Measurements from ENCODE around the gene SCAP. TPM values are rescaled to one million over a fixed set of nuclear protein-coding genes. Genes with fewer than 3 reads are reported as not detected.

The SCAP gene
- total RNA-seq, 1 donor from 2014 or later = 87.2 TPM

DNA sequence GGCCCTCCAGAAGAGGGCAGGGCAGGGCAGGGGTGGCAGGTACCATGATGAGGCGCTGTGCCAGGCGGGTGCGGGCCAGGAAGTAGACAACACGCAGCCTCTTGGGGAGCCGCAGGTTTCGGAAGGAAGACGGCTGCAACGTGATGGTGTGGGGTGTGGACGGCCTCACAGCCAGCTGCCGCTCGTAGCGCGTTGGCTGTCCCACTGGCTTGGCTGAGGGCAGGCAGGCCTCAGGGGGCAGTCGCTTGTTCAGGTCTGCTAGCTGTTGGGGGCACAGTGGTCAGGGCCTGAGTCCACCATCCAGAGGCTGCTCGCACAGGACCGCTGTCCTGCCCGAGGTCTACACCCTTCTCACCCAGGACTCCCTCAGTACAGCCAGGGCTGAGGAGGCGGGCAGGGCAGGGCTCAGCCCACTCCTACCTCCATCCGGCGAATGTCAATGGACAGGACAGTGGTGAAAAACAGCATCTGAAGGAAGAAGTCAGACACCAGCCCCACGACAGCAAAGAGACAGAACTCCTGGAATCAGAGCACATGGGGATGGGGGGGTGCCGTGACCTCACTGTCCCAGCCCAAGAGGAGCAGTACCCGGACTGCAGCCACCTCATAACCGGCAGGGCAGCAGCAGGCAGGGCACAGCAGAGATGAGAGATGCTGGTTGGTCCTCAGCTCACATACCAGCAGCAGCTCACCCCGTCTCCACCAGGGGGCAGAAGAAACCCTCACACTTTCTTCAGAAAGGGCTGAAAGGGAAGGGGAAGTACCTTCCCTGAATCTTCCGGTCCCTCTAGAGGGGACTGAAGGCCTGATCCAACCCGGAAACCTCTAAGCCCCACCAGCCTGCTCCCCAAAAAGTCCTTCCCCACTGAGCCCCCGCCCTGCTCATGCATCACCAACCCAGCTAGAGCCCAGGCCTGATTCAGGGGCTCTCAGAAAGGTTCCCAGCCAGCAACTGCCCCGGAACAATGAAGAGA is 54.9 kb downstream of the SCAP start:
- H3K9me3 Mint-ChIP-seq = no peaks in the 10 kb centered on the region
- no peaks in the 10 kb centered on the region for H3K27me3 Mint-ChIP-seq
- H3K36me3 Mint-ChIP-seq (ENCODE audit: low read depth) = peaks cover 24% of the 10 kb centered on the region
- peaks cover 13% of the 10 kb centered on the region for H3K4me1 Mint-ChIP-seq
- DNase-seq = peak; percentile 97
- peak overlapping the region; percentile 71 for H3K4me3 Mint-ChIP-seq
- H3K27ac Mint-ChIP-seq = peak overlapping the region; percentile 99
- intact Hi-C loops (cut with micrococcal nuclease) = loop anchor here (1.0 kb wide), 3 partner anchors 56 to 369 kb away; partner anchors contain the start of gene ELP6

- Mint-ChIP-seq H3K9me3 (no peaks in the 10 kb centered on the region), H3K27me3 (no peaks in the 10 kb centered on the region), H3K27ac (no peak overlapping the region), H3K4me1 (peaks cover 13% of the 10 kb centered on the region), H3K36me3 (ENCODE audit: low read depth) (peaks cover 30% of the 10 kb centered on the region), H3K4me3 (no peak overlapping the region)
- intact Hi-C loops (cut with micrococcal nuclease) = no loop called here
- DNase-seq = no peak
Measured at GRCh38 chr3:47420044-47420430, 55.7 kb downstream of the SCAP start.

DNA sequence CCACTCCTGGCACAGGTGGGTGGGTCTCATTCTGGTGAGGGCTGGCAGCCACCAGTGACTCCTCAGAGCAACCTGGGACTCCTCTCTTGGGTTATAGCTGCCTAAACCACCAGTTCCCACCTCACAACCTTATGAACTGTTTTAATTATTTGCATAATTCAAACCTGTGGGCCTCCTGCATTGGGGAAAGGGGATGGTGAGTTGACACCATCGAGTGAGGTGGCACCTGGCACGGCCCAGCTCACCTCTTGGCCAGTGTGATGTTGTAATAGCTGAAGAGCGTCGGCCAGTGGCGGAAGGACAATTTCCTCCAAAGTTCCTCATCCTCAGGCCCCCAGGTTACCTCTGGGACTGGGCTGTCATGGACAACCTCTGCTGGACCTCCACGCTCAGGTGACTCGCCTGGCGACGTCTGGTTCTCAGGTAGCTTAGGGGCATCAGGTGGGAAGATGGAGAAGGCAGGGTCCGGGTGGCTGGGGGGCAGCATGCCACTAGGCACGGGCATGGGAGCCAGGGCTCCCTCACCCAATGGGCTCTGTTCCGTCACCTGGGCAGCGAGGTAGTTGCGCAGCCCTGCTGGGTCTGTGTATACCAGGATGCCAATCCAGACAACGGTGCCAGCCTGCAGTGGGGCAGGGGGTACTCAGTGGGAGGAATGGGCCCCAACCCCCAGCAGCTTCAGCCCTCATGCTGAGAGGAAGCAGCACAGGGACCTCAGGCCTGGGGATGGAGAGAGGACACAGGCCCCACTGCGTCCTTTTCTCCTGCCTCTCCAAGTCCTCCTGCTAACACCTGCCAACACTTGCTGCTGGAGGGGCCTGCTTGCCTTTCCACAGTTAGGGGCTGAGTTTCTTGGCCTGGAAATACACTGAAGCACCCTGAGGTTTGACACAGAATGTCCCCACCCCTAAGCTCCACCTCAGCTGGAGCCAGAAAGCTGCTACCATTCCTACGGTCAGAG is 56.4 kb downstream of the SCAP start:
- no peaks in the 10 kb centered on the region for H3K9me3 Mint-ChIP-seq
- peaks cover 13% of the 10 kb centered on the region for H3K4me1 Mint-ChIP-seq
- intact Hi-C loops (cut with micrococcal nuclease) = no loop called here
- peaks cover 31% of the 10 kb centered on the region for H3K36me3 Mint-ChIP-seq (ENCODE audit: low read depth)
- no peaks in the 10 kb centered on the region for H3K27me3 Mint-ChIP-seq
- no peak for DNase-seq
- H3K4me3 Mint-ChIP-seq = no peak overlapping the region
- no peak overlapping the region for H3K27ac Mint-ChIP-seq

GRCh38 chr3:47418167-47419082 is 57.3 kb downstream of the SCAP start:
- intact Hi-C loops (cut with micrococcal nuclease) = no loop called here

GRCh38 chr3:47416041-47416440 is 59.7 kb downstream of the SCAP start:
- Mint-ChIP-seq H3K27me3 (no peaks in the 10 kb centered on the region), H3K9me3 (no peaks in the 10 kb centered on the region)

More at GRCh38 chr3:47418167-47419082, 57.3 kb downstream of the SCAP start:
- peaks cover 35% of the 10 kb centered on the region for H3K36me3 Mint-ChIP-seq (ENCODE audit: low read depth)
- DNase-seq = peak; percentile 58
- H3K27me3 Mint-ChIP-seq = no peaks in the 10 kb centered on the region
- no peaks in the 10 kb centered on the region for H3K9me3 Mint-ChIP-seq
- H3K27ac Mint-ChIP-seq = no peak overlapping the region
- H3K4me1 Mint-ChIP-seq = peaks cover 13% of the 10 kb centered on the region
- no peak overlapping the region for H3K4me3 Mint-ChIP-seq

GRCh38 chr3:47414666-47415587 is 60.8 kb downstream of the SCAP start:
- no peak for DNase-seq
- H3K4me3 Mint-ChIP-seq = no peak overlapping the region
- intact Hi-C loops (cut with micrococcal nuclease) = no loop called here
- H3K36me3 Mint-ChIP-seq (ENCODE audit: low read depth) = peaks cover 39% of the 10 kb centered on the region
- no peaks in the 10 kb centered on the region for H3K9me3 Mint-ChIP-seq
- H3K27me3 Mint-ChIP-seq = no peaks in the 10 kb centered on the region
- no peak overlapping the region for H3K27ac Mint-ChIP-seq
- H3K4me1 Mint-ChIP-seq = no peaks in the 10 kb centered on the region

More at GRCh38 chr3:47416041-47416440, 59.7 kb downstream of the SCAP start:
- intact Hi-C loops (cut with micrococcal nuclease) = no loop called here
- Mint-ChIP-seq H3K4me3 (no peak overlapping the region), H3K27ac (no peak overlapping the region), H3K4me1 (peaks cover 4% of the 10 kb centered on the region), H3K36me3 (ENCODE audit: low read depth) (peaks cover 40% of the 10 kb centered on the region)
- no peak for DNase-seq

DNA sequence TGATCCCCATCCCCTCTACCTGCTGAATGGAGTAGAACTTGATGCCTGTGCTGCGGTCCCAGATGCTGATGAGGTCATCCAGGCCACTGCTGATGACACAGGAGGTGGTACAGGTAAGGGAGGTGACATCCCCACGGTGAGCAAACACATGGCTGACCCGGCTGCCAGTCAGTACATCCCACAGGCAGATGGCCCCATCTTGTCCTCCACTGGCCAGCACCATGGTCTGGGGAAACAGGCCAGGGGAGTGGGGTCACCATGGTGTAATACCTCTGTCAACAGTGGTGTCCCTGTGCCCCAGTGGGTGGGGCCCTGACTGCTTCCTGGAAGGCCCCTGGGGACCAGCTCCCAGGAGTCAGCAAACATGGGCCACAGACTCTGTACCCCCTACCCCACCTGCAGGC is 61.6 kb downstream of the SCAP start:
- DNase-seq = no peak
- Mint-ChIP-seq H3K4me1 (no peaks in the 10 kb centered on the region), H3K36me3 (ENCODE audit: low read depth) (peaks cover 38% of the 10 kb centered on the region), H3K27ac (no peak overlapping the region), H3K9me3 (no peaks in the 10 kb centered on the region), H3K27me3 (no peaks in the 10 kb centered on the region), H3K4me3 (no peak overlapping the region)
- intact Hi-C loops (cut with micrococcal nuclease) = no loop called here

GRCh38 chr3:47413751-47414150 is 62.0 kb downstream of the SCAP start:
- no peak for DNase-seq
- Mint-ChIP-seq H3K27me3 (no peaks in the 10 kb centered on the region), H3K9me3 (no peaks in the 10 kb centered on the region), H3K4me3 (no peak overlapping the region), H3K36me3 (ENCODE audit: low read depth) (peaks cover 34% of the 10 kb centered on the region), H3K4me1 (no peaks in the 10 kb centered on the region), H3K27ac (no peak overlapping the region)
- intact Hi-C loops (cut with micrococcal nuclease) = no loop called here

- no peak for DNase-seq
- Mint-ChIP-seq H3K4me3 (no peak overlapping the region), H3K9me3 (no peaks in the 10 kb centered on the region), H3K27ac (no peak overlapping the region), H3K36me3 (ENCODE audit: low read depth) (peaks cover 35% of the 10 kb centered on the region), H3K27me3 (no peaks in the 10 kb centered on the region), H3K4me1 (no peaks in the 10 kb centered on the region)
- intact Hi-C loops (cut with micrococcal nuclease) = no loop called here
Measured at GRCh38 chr3:47412842-47413520, 62.8 kb downstream of the SCAP start.

- Mint-ChIP-seq H3K27me3 (no peaks in the 10 kb centered on the region), H3K27ac (no peak overlapping the region), H3K9me3 (no peaks in the 10 kb centered on the region), H3K36me3 (ENCODE audit: low read depth) (peaks cover 38% of the 10 kb centered on the region), H3K4me3 (no peak overlapping the region), H3K4me1 (no peaks in the 10 kb centered on the region)
- DNase-seq = no peak
- intact Hi-C loops (cut with micrococcal nuclease) = no loop called here
Measured at GRCh38 chr3:47412453-47412756, 63.3 kb downstream of the SCAP start.

GRCh38 chr3:47411696-47412452 is 63.9 kb downstream of the SCAP start:
- intact Hi-C loops (cut with micrococcal nuclease) = no loop called here
- Mint-ChIP-seq H3K36me3 (ENCODE audit: low read depth) (peaks cover 39% of the 10 kb centered on the region), H3K4me1 (no peaks in the 10 kb centered on the region), H3K27me3 (no peaks in the 10 kb centered on the region), H3K9me3 (no peaks in the 10 kb centered on the region), H3K27ac (no peak overlapping the region), H3K4me3 (no peak overlapping the region)
- no peak for DNase-seq
